NCI-H128 (cell line): ENCODE data around the gene PRSS2.
"Not testable (repeated sequence)": the region's sequence is repeated elsewhere in the genome, so short reads cannot be mapped to it uniquely, and the experiment has no call there.

Source experiments
- DNase-seq: peaks from one replicate; lab custom pipeline; 2025; ENCODE audit not compliant: unreplicated experiment; lab: John Stamatoyannopoulos, UW

The PRSS2 gene

GRCh38 chr7:142758312-142758711 lies 12.5 kb upstream of the PRSS2 start:
- not testable (repeated sequence) for DNase-seq

- no peak for DNase-seq
These were observed 11.3 kb upstream of the PRSS2 start for GRCh38 chr7:142759433-142759832.

GRCh38 chr7:142760071-142760642 lies 10.6 kb upstream of the PRSS2 start:
- DNase-seq = no peak

DNA sequence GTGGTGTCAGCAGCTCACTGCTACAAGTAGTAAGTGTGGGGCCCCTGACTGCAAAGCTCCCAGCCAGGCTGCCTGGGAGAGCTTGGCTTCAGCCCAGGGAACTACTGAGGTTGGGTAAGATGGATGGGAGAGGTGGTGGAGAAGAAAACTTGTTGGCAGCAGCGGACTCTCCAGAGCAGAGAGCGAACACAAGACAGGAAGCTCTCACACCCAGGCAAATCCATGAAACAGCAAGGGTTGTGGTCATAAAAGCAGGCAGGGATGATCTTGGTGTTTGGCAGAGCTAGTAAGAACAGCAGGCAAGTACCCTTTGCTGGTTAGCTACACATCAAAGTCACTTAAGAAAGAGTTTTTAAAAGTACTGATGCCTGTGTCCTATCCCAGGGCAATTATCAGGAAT lies 9.2 kb upstream of the PRSS2 start:
- not testable (repeated sequence) for DNase-seq

DNA sequence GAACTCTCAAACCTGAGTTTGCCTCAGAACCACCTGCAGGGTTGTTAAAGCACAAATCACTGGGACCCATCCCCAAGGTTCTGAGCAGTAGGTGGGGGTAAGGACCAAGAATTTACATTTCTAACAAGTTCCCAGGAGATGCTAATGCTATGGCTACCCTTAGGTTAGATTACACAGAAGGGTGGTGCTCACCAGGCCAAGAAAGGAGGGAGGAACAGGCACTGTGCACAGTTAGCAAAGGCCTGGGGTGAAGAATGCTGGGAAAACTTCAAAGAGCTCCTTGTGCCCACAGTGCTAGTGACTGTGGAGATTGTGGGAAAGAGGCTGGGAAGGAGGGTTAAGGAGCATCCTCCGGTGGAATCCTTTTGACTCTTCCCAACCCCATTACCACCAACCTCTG lies 8.7 kb upstream of the PRSS2 start:
- DNase-seq = no peak

DNA sequence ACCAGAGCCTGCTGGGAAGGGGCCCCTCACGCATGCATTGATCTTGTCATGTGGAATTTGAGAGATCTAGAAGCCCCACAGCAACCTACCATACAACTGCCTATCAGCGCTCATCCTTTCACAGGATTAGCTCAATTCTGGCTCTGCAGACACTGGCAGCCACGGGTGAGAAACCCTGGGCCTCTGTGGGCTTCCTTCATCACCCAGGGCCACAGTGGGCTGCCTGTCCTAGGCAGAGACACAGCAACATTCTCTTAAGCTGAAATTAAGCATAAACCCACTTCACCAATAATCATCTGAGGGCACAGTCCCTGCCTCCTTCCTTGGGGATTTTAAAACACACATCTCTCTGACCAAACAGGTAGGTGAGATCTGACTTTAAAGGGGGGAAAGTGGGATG lies 3.3 kb upstream of the PRSS2 start:
- no peak for DNase-seq

DNA sequence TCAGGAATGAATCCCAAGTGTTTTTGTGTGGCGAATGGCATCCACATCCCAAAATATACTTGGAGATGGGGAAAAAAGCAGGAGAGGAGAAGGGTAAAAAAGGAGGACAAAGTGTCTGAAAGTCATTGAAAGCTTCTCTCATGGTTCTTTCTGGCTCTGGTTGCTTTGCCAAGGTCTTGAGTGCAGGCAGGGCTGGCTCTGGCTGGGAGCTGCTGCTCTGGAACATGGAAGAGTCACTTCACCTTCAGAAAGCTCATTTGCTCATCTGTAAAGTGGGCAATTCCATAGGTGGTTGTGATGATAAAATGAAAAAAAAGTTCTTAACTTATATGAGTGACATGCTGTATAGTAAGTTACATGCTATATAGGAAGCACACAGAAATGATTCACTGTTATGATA lies 2.9 kb upstream of the PRSS2 start:
- no peak for DNase-seq

- DNase-seq = not testable (repeated sequence)
These were observed 1.9 kb upstream of the PRSS2 start for GRCh38 chr7:142768885-142769284.

GRCh38 chr7:142771353-142771723 lies 568 bp downstream of the PRSS2 start:
- no peak for DNase-seq

DNA sequence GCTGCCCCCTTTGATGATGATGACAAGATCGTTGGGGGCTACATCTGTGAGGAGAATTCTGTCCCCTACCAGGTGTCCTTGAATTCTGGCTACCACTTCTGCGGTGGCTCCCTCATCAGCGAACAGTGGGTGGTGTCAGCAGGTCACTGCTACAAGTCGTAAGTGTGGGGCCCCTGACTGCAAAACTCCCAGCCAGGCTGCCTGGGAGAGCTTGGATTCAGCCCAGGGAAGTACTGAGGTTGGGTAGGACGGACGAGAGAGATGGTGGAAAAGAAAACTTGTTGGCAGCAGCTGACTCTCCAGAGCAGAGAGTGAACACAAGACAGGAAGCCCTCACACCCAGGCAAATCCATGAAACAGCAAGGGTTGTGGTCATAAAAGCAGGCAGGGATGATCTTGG lies 1.3 kb downstream of the PRSS2 start:
- no peak for DNase-seq

DNA sequence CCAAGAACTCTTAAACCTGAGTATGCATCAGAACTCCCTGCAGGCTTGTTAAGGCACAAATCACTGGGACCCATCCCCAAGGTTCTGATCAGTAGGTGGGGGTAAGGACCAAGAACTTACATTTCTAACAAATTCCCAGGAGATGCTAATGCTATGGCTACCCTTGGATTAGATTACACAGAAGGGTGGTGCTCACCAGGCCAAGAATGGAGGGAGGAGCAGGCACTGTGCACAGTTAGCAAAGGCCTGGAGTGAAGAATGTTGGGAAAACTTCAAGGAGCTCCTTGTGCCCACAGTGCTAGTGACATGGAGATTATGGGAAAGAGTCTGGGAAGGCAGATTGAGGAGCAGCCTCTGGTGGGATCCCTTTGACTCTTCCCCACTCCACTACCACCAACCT lies 1.9 kb downstream of the PRSS2 start:
- DNase-seq = no peak

DNA sequence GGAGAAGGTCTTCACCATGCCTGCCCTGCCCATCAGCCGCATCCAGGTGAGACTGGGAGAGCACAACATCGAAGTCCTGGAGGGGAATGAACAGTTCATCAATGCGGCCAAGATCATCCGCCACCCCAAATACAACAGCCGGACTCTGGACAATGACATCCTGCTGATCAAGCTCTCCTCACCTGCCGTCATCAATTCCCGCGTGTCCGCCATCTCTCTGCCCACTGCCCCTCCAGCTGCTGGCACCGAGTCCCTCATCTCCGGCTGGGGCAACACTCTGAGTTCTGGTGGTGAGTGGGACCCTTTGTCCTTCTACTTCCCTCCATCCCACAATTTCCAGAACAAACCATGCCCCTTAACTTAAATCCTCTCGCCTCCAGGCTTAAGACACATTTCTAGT lies 2.5 kb downstream of the PRSS2 start:
- no peak for DNase-seq

DNA sequence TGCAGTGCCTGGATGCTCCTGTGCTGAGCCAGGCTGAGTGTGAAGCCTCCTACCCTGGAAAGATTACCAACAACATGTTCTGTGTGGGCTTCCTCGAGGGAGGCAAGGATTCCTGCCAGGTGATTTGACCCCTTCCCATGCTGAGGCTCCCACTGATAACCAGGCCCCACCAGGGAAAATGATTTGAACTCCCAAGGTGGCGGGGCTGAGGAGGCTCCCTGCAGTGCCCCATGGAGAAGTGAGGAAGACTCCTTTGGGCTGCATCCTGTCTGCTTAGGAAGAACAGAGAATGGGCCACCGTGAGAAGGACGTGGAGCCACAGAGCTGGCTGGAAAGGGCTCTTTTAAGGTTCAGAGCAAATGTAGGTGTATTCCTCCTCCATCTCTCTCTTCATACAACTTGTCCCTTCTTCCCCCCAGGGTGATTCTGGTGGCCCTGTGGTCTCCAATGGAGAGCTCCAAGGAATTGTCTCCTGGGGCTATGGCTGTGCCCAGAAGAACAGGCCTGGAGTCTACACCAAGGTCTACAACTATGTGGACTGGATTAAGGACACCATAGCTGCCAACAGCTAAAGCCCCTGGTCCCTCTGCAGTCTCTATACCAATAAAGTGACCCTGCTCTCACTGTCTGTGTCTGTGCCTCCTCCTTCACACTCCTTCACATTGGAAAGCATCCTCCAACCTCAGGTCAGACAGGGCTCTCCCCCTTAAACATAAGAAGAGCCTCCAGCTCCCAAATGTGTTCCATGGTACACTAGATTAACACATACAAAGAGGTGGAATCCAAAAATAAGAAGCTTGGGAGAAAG lies 3.4 kb downstream of the PRSS2 start:
- DNase-seq = no peak

- DNase-seq = no peak
These were observed 4.1 kb downstream of the PRSS2 start for GRCh38 chr7:142774826-142775225.

DNA sequence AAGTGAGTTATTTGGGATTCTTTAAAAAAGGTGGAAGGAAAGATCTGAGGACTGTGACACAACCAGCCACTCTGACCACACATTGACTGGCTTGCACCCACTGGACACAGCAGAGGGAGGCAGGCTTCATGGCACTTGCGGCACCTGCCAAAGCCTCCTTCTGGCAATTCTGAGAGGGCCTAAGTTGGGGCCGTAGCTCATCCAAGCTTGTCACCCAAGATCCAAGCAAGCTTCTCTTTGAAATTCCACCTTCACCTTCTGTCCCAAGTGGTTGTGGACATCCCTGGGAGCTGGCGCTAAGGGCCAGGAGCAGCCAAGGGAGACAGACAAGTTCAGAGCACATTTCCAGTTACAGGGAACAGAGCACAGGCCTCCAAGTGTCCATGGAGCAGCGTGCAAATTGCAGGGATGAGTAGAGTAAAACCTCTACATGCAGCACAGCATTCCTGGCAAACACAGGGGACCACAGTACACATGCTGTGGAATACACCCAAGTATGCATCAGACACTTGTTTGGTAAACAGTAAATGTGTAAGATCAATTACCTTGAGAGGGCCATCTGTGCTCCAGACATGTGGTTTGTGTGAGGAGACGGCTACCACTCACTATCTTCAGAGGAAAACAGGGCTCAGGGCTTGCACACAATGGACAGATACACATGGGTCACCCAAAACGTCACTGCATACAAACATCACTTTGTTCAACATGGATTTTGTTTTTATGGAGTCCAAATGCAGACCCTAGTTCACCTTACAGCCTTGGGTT lies 4.8 kb downstream of the PRSS2 start:
- not testable (repeated sequence) for DNase-seq

DNA sequence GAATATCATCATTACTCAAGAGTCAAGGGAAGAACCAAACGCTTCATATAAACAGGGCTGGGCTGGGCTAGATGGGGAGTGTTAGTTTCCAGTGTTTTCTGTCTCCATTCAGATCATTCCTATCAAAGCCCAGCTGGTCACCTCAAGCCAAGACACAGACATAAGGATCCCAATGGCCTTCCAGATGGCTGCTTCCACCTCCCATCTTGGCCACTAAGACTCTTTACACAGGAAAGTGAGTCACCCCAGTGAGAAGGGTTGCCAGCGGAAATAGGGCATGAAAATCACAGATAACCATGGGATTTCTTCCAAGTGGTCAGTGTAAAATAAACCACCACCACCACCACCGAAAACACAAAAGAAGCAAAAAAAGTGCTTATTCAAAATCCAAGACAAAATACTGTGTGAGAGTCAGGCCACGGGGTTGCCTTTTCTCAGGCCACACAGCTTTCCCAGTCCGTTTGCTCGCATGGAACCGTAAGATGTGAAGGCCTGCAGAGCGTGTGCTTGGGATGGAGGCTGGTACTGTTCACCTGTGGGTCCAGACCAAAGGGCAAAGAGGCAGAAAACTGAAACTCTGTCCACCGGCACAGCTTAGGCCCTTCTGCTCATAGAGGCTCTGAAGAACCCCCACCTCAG lies 5.6 kb downstream of the PRSS2 start:
- DNase-seq = no peak

DNA sequence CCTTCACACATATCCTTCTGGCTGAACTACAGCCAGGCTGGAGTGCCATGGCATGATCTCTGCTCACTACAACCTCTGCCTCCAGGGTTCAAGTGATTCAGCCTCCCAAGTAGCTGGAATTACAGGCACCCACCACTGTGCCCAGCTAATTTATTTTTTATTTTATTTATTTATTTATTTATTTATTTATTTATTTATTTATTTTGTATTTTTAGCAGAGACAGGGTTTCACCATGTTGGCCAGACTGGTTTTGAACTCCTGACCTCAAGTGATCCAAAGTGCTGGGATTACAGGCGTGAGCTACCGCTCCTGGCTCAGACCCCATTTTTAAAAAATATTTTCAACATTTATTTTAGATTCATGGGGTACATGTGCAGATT lies 6.1 kb downstream of the PRSS2 start:
- DNase-seq = not testable (repeated sequence)

- no peak for DNase-seq
These were observed 6.5 kb downstream of the PRSS2 start for GRCh38 chr7:142777318-142777717.

DNA sequence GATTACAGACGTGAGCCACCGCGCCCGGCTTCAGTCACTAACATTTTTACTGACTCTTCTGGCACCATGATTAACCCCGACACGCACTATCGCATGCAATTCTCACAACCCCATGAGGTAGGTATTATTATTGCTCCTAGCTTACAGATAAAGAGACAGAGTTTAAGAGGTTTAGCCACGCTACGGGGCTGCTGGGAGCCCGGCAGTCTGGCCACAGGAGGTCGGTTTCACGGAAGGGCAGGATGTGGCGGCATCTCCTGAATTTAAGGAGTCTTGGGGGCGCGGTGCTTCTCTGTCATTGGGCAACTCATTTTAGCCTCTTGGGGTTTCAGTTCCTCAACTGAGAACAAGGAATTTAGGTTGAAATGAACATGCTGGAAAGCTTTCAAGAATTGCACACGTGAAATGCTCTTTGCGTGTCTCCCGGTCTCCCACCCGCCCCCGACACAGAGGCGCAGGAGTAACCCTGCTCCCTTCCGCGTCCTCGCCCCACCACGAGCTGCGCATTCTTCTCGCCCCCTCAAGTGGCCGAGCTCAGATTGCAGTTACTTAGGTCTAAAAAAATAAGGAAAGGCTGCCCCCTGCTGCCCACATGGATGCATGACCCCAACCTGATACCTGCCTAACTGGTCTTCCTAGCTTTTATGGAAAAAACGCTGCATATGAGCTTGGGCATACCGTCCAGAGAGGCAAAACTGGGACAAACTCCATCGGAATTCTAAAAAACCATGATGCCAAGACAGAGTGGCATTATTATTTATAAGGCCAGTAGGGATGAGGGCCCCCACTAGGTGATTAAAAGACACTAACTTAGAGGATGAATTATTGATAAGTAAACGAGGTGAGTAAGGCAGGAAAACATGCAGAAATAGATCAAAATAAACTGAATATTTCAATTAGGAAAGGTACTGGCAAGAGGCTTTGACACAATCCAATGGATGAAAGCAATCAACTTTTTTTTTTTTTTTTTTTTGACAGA lies 12.4 kb downstream of the PRSS2 start:
- DNase-seq = peak; percentile 14

GRCh38 chr7:142784096-142784495 lies 13.3 kb downstream of the PRSS2 start:
- no peak for DNase-seq

- DNase-seq = no peak
These were observed 13.9 kb downstream of the PRSS2 start for GRCh38 chr7:142784716-142785115.
